ENCODE data around the gene EPHA4. TPM values are rescaled to one million over a fixed set of nuclear protein-coding genes. Genes with fewer than 3 reads are reported as not detected.

Gene EPHA4
- total and polyA plus RNA-seq, 12 donors = 3.4 to 51.3 (median 18.6) TPM

DNA sequence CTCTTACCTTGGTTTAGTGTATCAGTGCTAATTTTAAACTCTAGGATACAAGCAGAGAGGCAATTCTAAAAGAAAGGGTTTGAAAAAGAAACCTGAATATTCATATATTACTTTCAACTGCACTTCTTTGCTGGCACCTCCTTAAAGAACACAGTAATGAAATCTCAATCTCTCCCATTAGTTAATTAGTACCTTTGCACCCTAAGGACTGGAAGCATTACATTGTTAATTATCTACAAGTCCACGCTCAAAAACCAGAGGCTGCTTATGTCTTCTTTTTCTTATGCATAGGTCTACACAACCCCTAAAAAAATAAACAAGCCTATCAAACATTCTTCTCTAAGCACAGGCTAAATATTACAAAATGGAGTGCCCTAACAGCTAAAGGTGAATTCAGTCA is 20.2 kb downstream of the EPHA4 start:
- intact Hi-C loops (cut with DNase I) = loop anchor here in 3 of 10 donors (2.0 to 10.0 kb wide), 2 partner anchors 81 to 107 kb away; no protein-coding TSS in a partner anchor

DNA sequence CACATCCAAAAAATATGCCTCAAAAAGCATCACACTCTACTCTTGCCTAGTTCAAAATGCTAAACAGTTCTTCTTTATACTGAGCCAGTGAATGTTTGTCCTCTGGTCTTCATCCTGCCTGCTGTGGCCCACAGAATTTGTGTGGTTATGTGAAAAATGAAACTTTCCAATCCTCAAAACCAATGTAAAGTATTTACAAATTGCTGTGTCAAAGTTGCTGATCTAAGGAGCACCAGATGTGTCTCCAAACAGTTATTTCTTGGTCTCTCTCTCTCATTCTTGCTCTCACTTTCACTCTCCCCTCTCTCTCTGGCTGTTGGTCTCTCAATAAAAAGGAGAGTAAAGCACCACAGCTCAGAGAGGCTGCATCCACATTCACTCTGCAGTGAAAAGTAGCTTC is 23.0 kb downstream of the EPHA4 start:
- Histone ChIP-seq H3K9me3 (no peaks in the 10 kb centered on the region), H3K4me1 (peaks cover 0 to 31% (median 16%) of the 10 kb centered on the region in 9 donors), H3K4me3 (no peak overlapping the region), H3K27ac (no peak overlapping the region), H3K27me3 (no peaks in the 10 kb centered on the region), H3K36me3 (no peaks in the 10 kb centered on the region)
- ATAC-seq = no peak
- no peak for DNase-seq
- intact Hi-C loops (cut with DNase I) = no loop called here
- TF ChIP-seq, protein P1, sequence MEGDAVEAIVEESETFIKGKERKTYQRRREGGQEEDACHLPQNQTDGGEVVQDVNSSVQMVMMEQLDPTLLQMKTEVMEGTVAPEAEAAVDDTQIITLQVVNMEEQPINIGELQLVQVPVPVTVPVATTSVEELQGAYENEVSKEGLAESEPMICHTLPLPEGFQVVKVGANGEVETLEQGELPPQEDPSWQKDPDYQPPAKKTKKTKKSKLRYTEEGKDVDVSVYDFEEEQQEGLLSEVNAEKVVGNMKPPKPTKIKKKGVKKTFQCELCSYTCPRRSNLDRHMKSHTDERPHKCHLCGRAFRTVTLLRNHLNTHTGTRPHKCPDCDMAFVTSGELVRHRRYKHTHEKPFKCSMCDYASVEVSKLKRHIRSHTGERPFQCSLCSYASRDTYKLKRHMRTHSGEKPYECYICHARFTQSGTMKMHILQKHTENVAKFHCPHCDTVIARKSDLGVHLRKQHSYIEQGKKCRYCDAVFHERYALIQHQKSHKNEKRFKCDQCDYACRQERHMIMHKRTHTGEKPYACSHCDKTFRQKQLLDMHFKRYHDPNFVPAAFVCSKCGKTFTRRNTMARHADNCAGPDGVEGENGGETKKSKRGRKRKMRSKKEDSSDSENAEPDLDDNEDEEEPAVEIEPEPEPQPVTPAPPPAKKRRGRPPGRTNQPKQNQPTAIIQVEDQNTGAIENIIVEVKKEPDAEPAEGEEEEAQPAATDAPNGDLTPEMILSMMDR (IDR thresholded peaks at IDR 0.05) = no peak

More for the DNA sequence above, 20.2 kb downstream of the EPHA4 start:
- no peak for ATAC-seq
- Histone ChIP-seq H3K36me3 (no peaks in the 10 kb centered on the region), H3K27me3 (no peaks in the 10 kb centered on the region), H3K4me1 (peaks cover 0 to 55% (median 27%) of the 10 kb centered on the region in 9 donors), H3K4me3 (no peak overlapping the region), H3K9me3 (no peaks in the 10 kb centered on the region), H3K27ac (peak overlapping the region in 1 of 10 donors; percentile 33)
- no peak for DNase-seq
- TF ChIP-seq, protein P1 (IDR thresholded peaks at IDR 0.05) = no peak
- 90 to 92% methylated on average over 1 of the region's 1 CpG for WGBS, 2 donors

DNA sequence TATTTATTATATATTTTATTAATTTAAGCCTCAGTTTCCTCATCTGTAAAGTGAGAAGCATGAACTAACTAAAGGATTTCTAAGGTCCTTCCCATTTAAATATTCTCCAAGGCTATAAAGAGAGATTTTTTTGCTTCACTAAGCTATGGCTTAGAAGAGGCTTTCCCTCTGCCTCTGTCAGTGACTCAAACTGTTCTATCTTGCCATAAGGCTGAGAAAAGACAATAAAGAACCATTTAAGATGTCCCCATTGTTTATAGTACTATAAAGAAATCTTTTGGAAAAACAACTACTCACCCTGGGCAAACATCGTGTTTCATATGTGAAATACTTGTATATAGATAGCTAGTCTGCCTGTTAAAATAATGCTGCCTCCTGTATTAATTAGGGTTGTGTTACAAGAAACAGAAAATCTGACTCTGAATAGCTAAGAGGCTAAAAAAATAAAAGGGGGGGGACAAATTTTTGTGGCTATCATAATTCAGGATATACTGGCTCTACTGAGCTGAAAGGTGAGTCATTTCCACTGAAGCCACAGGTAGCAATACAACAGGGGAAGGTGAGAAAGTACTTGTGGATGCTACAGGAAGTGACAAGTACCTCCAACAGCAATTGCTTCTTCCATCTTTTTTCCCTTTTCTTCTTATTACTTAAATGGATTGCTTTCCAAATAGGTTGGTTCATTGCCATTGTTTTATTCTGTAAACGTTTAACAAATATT is 25.4 kb downstream of the EPHA4 start:
- Histone ChIP-seq H3K36me3 (peaks cover 0 to 6% (median 0%) of the 10 kb centered on the region in 9 donors), H3K9me3 (no peaks in the 10 kb centered on the region), H3K4me3 (no peak overlapping the region), H3K4me1 (peaks cover 0 to 22% (median 6%) of the 10 kb centered on the region in 9 donors), H3K27me3 (no peaks in the 10 kb centered on the region), H3K27ac (no peak overlapping the region)
- TF ChIP-seq, protein P1 (IDR thresholded peaks at IDR 0.05) = no peak
- DNase-seq = no peak
- intact Hi-C loops (cut with DNase I) = no loop called here
- ATAC-seq = no peak
- 85 to 86% methylated on average over 2 of the region's 2 CpGs for WGBS, 2 donors

DNA sequence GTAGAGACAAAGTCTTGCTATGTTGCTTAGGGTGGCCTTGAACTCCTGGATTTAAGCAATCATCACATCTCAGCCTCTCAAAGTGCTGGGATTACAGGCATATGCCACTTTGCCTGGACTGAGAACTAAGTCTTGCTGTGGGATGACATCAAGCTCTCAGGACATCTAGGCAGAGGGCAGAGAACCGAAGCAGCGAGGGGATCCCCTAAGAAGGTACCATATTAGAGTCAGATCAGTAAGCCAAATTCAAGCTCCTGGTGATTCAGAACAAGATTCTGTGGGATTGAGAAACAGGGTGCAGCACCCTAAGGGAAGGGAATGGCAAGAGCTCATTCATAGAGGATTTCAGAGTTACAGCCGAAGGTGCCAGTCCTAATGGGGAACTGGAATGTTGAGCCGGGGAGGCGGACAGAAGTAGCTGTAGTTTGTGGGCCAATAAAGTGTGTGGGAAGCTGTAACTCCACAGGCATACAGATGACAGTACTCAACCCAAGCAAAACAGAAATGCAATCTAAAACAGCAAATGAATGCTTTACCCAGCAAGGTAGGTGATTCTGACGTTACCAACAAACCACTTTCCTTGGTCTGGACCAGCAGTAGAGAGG is 30.9 kb downstream of the EPHA4 start:
- no peak for DNase-seq
- intact Hi-C loops (cut with DNase I) = no loop called here
- Histone ChIP-seq H3K27ac (no peak overlapping the region), H3K36me3 (peaks cover 0 to 6% (median 0%) of the 10 kb centered on the region in 9 donors), H3K4me1 (peaks cover 0 to 35% (median 10%) of the 10 kb centered on the region in 9 donors), H3K4me3 (no peak overlapping the region), H3K27me3 (no peaks in the 10 kb centered on the region), H3K9me3 (no peaks in the 10 kb centered on the region)
- TF ChIP-seq, protein P1 (IDR thresholded peaks at IDR 0.05) = no peak
- peak in 2 of 8 donors; percentile 37 to 40 for ATAC-seq
- WGBS, 2 donors = 89 to 92% methylated on average over 6 of the region's 6 CpGs
